Stimulated activated naive CD8-positive, alpha-beta T cell treated with anti-CD3 and anti-CD28 coated beads, Interleukin-15, Interleukin-2, amounts not matched to agents 100 ng/mL and 50 ng/mL, for 24 hours (primary cell): ENCODE data around the gene TUBA3C.

ENCODE experiments used
- H3K27ac Mint-ChIP-seq: one replicate; pipeline ENCODE4 v1.8.0; 2021; ENCODE audit warnings: mild to moderate bottlenecking, mixed read lengths
- H3K27me3 Mint-ChIP-seq: one replicate; pipeline ENCODE4 v1.8.0; 2021; ENCODE audit warnings: mixed read lengths
- H3K36me3 Mint-ChIP-seq: one replicate; pipeline ENCODE4 v1.8.0; 2021; ENCODE audit warnings: low read depth, mixed read lengths
- H3K4me1 Mint-ChIP-seq: one replicate; pipeline ENCODE4 v1.8.0; 2021; ENCODE audit warnings: low read depth, mixed read lengths
- H3K4me3 Mint-ChIP-seq: one replicate; pipeline ENCODE4 v1.8.0; 2021; ENCODE audit warnings: mild to moderate bottlenecking, mixed read lengths
- H3K9me3 Mint-ChIP-seq: one replicate; pipeline ENCODE4 v1.8.0; 2021; ENCODE audit warnings: mixed read lengths

The TUBA3C gene

DNA sequence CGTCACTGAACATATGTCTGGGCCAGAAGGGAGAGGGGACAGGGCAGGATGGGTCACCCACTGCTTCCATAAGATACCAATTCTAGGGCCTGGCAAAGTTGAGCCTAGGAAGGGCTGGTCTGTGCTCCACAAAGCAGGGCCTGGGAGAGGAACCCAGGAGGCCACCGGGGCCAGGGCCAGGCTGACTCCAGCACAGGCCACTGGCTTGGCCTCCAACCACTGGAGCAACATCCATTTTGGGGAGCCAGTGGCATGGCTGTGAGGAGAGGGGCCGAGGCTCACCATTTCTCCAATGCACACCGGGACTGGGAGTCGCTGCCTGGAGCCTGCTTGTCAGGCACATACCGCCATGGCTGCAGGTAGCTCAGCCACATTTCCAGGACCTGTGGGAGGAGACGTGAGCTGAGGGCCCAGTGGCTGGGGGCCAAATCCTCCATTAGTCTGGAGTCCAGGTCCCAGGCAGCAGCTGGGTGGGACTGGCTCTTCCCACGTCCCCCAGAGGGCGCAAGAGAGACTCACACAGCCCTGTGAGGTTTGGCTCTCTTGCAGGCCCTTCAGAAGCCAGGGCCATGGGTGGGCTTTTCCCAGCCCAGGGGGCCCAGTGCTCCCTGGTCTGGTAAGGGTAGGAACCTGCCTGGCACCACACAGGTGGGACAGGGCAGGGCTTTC, 27.7 kb downstream of the TUBA3C start:
- no peaks in the 10 kb centered on the region for H3K36me3 Mint-ChIP-seq
- H3K27me3 Mint-ChIP-seq, result no peaks in the 10 kb centered on the region

DNA sequence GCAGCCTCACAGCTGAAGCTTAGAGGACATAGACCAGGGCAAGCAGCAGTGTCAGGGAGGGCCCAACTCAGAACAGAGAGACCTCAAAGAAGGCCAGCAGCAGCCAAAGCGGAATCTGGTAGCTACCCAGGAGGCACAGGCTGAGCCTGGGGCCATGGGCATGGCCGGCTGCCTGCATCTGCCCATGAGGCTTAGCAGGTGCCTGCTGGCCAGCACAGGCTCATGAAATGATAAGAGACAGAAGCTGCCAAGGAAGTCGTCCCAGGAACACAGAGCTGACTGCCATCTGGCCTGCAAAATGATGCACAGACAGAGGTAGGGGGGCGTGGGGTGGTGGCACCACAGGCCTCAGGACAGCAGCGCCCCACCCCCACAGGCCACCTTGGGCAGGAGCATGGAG, 29.2 kb downstream of the TUBA3C start:
- no peaks in the 10 kb centered on the region for H3K36me3 Mint-ChIP-seq
- no peaks in the 10 kb centered on the region for H3K4me1 Mint-ChIP-seq

More for the DNA sequence above, 27.7 kb downstream of the TUBA3C start:
- H3K4me3 Mint-ChIP-seq, result no peak overlapping the region
- H3K27ac Mint-ChIP-seq, result no peak overlapping the region
- peaks cover 2% of the 10 kb centered on the region for H3K9me3 Mint-ChIP-seq
- no peaks in the 10 kb centered on the region for H3K4me1 Mint-ChIP-seq

DNA sequence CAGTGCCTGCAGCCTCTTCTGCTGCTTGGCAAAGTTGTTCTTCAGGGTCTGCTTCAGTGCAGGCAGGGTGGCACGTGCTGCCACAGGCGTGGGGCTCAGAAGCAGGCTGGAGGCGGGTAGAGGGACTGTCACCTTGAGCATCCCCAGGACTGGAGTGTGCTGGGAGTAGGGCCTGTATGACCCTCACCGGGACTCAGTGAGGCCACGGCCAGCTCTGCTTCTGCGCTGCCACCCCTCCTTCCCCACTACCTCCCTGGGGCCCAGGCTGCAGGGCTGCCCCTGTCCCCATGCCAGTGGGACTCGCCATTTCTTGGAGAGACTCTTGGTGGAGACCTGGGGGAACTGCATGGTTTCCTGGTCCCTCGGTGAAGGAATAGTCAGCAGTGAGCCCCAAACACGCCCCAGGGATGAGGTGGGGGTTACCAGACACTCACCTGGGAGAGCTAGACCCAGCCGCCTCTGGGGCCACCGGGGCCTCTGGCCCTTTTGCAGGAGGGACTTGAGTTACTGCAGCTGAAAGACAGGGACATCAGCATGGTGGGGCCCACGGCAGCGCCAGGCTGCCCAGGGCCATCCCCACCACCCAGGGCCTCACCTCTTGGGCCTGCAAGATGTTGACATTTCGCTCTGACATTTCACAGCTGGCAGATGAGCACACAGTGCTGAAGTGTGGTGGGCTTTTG, 29.9 kb downstream of the TUBA3C start:
- Mint-ChIP-seq H3K9me3 (peaks cover 8% of the 10 kb centered on the region), H3K27me3 (no peaks in the 10 kb centered on the region), H3K36me3 (no peaks in the 10 kb centered on the region), H3K27ac (no peak overlapping the region), H3K4me3 (no peak overlapping the region), H3K4me1 (no peaks in the 10 kb centered on the region)

More for the DNA sequence above, 29.2 kb downstream of the TUBA3C start:
- no peak overlapping the region for H3K27ac Mint-ChIP-seq
- no peaks in the 10 kb centered on the region for H3K27me3 Mint-ChIP-seq
- H3K9me3 Mint-ChIP-seq, result peaks cover 8% of the 10 kb centered on the region
- H3K4me3 Mint-ChIP-seq, result no peak overlapping the region

DNA sequence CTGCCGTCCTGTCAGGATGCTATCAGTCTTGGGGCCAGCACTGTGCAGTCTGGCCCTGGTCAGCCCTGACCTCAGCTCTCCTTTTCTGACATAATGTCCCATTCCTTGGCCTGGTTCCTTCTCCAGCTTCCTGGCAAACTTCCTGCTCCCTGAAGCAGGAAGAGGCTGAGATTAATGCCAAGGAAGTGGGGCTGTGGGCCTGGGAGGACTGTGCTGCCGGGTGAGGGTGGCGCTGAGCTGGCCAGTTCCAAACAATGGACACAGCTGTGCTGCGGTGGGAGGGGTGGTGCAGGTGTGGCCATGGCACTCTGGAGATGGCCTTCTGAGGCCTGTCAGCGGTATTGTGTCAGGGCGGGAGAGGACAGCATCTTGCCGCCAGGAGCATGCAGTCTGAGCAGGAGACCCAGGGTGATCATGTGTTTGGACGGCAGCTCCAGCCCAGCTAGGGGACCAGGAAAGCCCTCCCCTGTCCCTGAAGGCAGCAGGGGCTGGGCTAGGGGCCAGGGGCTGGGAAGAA, 30.9 kb downstream of the TUBA3C start:
- no peaks in the 10 kb centered on the region for H3K36me3 Mint-ChIP-seq
- H3K4me3 Mint-ChIP-seq, result no peak overlapping the region
- no peaks in the 10 kb centered on the region for H3K4me1 Mint-ChIP-seq
- H3K27me3 Mint-ChIP-seq, result no peaks in the 10 kb centered on the region
- no peak overlapping the region for H3K27ac Mint-ChIP-seq
- peaks cover 12% of the 10 kb centered on the region for H3K9me3 Mint-ChIP-seq

DNA sequence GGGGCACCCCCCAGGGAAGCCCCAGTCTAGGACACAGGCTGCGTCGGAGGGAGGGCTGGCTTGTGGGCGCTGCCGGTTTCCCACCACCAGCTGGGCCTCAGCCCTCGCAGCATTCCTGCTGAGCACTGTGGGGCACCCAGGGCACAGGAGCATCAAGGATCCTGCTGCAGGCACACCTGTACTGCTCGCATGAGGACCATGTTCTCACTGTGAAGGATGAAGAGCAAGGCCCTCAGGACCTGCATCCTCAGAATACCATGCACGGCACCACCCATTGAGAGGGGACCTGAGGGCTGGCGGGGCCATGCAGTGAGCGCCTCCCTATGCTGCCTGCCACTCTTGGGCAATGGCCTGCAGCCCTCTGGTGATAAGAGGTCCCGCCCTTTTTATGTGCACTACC, 31.4 kb downstream of the TUBA3C start:
- H3K9me3 Mint-ChIP-seq, result peaks cover 12% of the 10 kb centered on the region
- H3K27me3 Mint-ChIP-seq, result no peaks in the 10 kb centered on the region
- H3K4me3 Mint-ChIP-seq, result no peak overlapping the region

DNA sequence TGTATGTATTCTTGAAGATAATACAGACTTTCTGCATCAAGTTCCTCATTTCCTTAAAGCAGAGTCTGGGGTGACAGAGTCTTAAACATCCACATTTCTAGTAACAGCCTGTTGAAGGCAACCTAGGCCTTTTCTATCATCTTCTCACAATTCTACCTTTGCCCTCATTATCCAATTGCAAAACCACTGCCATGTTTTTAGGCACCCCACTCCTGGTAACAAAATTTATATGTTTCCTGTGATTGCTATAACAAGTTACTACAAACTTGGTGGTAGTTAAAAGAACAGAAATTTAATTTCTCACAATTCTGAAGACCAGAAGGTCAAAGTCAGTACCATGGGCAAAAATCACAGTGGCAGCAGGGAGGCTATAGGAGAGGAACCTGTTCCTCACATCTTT, 33.1 kb downstream of the TUBA3C start:
- Mint-ChIP-seq H3K27ac (no peak overlapping the region), H3K36me3 (no peaks in the 10 kb centered on the region), H3K4me3 (no peak overlapping the region), H3K27me3 (no peaks in the 10 kb centered on the region), H3K9me3 (peaks cover 12% of the 10 kb centered on the region), H3K4me1 (no peaks in the 10 kb centered on the region)

More for the DNA sequence above, 31.4 kb downstream of the TUBA3C start:
- Mint-ChIP-seq H3K4me1 (no peaks in the 10 kb centered on the region), H3K27ac (no peak overlapping the region), H3K36me3 (no peaks in the 10 kb centered on the region)
